ENCODE data around the gene CHST7.

DNA sequence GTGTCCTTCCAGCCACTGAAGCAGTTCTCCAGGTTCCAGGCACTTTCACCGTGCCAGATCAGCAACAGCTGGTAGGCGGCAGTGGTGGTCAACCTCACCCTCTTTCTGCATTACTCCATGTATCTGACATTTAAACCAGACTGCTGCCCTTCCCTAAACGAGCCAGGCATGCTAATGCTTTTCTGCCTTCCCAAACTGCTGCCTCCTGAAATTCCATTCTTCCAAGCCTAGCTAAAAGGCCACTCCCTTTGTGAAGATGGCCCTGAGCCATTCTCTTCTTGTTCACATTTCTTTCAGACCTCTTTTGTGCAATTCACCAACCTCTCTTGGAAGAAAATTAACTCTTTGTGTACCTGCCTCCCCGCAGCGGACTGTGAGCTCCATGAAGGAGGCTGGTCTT is 73.7 kb downstream of the CHST7 start:
- TF ChIP-seq, protein P1, sequence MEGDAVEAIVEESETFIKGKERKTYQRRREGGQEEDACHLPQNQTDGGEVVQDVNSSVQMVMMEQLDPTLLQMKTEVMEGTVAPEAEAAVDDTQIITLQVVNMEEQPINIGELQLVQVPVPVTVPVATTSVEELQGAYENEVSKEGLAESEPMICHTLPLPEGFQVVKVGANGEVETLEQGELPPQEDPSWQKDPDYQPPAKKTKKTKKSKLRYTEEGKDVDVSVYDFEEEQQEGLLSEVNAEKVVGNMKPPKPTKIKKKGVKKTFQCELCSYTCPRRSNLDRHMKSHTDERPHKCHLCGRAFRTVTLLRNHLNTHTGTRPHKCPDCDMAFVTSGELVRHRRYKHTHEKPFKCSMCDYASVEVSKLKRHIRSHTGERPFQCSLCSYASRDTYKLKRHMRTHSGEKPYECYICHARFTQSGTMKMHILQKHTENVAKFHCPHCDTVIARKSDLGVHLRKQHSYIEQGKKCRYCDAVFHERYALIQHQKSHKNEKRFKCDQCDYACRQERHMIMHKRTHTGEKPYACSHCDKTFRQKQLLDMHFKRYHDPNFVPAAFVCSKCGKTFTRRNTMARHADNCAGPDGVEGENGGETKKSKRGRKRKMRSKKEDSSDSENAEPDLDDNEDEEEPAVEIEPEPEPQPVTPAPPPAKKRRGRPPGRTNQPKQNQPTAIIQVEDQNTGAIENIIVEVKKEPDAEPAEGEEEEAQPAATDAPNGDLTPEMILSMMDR (conservative IDR thresholded peaks at IDR 0.05; ENCODE audit: low read depth, low read length): no peak
- TF ChIP-seq EZH2 (IDR thresholded peaks at IDR 0.05; ENCODE audit: low read length, unreplicated experiment) (no peak), EZH2phosphoT487 (IDR thresholded peaks at IDR 0.05; ENCODE audit: borderline replicate concordance, low read length) (no peak)

Measured in PC-3 (cell line).